Measurements from ENCODE around the gene TRAPPC3L.

The TRAPPC3L gene

DNA sequence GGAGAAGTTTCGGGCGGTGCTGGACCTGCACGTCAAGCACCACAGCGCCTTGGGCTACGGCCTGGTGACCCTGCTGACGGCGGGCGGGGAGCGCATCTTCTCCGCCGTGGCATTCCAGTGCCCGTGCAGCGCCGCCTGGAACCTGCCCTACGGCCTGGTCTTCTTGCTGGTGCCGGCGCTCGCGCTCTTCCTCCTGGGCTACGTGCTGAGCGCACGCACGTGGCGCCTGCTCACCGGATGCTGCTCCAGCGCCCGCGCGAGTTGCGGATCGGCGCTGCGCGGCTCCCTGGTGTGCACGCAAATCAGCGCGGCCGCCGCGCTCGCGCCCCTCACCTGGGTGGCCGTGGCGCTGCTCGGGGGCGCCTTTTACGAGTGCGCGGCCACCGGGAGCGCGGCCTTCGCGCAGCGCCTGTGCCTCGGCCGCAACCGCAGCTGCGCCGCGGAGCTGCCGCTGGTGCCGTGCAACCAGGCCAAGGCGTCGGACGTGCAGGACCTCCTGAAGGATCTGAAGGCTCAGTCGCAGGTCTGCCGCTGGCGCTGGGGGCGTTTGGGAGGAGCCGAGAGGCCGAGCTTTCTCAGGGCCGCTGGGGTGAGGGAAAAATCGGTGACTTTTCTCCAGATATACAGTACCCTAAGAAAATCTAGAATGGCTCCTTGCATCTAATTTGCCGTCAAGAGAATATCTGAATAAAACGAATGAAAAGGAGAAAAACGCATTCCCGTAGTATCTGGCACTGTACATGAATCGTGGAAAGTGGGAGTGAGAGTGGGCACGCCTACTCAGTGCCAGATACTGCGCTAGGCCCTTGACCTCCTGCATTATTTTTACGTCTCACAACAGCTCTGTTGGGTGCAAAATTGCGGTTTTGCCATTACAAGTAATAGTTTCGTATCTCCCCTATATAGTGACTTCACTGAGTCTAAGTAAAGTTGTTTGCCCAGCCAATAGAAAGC is 83.3 kb downstream of the TRAPPC3L start:
- DNase-seq, result peak; percentile 18

DNA sequence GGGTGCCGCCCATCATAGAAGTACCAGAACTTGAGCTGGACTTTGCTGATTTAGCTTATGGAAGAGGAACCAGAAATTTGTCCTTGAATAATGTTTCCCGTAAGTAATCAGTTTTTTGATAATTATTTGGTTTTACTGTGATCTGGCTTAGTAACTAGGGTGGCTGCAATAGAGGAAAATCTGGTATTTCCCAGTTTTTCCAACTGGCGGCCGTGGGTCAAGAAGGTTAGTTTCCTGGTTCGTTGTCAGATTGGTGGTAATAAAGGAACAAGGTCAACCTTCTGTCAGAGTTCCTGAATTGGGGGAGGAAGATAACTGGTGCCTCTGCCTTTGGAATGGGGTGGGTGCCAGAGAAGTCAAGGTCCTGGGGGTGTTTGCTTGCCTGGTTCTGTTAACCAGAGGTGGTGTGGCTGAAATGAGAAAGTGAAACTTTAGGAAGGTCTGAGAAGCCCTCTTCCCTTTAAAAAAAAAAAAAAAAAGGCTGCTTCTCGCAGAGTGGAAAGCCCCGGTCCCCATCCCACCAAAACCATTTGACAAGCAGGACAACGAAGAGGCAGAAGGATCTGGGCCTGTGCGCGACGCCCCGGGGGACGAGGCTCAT is 84.1 kb downstream of the TRAPPC3L start, which contains the start of gene CALHM6:
Gene CALHM6, plus strand, starts transcription at position 45 of the 601 bp plus-strand sequence. Its CDS starts 555 bp downstream, at position 600.
- no peak for DNase-seq

DNA sequence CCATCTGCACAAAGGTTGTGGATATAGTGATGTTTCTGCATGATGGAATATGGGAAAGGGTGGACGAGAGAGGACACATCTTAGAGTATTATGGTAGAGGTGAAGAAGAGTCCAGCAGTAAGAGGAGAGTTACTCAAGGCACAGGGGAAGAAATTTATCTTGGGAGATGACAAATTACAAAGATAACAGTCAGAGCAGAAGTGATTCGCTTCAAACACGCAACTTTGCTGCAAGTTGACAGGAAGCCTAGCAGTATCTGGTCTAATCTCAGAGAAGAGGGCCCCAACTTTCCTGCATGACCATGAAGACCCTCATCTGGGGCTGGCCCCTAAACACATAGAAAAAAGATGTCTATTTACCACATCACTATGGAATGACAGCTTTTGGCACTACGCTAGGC is 85.6 kb downstream of the TRAPPC3L start:
- no peak for DNase-seq

DNA sequence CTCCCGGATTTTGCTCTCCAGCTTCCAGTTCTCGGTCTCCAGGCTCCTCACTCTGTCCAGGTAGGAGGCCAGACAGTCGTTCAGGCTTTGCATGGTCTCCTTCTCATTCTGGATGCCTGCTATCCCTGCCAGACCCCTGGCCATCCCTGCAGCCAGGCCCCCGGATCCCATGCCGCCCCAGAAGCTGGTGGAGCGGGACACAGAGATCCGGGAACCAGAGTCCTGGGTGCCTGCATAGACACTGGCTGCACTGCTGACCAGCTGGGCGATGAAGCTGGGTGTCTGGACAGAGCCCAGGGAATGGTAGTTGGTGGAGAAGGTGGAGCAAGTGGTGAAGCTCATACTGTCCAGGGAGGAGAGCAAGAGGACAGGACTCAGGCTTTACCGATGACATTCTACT is 87.2 kb downstream of the TRAPPC3L start:
- no peak for DNase-seq

DNA sequence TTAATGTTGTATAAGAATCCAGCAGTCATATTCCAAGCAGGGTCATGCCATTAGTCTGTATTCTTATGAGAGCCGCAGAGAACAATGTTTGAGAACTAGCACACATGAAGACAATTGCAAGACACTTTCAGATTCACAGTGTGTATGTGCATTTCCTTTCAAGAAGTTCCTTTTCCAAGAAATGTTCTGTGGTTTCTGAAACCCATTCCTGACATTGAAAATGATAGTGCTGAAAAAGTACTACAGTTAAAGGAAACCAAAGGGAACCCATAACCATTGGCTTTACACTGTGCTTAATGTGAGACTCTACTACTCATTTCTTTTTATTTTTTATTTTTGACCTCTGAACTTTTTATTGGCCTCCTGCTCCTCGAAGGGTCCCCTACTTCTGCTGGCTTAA is 88.6 kb downstream of the TRAPPC3L start:
- DNase-seq, result no peak

DNA sequence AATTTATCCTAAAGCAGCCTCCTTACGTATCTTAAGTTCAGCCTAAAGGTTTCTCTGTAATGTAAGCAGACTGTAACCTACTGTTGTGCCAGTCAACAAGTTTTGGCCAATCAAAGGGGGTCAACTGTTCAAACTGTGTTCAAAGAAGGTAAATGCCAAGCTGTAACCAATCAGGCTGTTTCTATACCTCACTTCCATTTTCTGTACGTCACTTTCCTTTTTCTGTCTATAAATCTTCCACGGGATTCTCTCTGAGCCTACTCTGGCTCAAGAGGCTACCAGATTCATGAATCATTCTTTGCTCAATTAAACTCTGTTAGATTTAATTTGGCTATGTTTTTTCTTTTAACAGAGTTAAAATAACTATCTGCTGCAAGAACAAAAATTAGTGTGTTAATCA is 89.4 kb downstream of the TRAPPC3L start:
- DNase-seq, result no peak

DNA sequence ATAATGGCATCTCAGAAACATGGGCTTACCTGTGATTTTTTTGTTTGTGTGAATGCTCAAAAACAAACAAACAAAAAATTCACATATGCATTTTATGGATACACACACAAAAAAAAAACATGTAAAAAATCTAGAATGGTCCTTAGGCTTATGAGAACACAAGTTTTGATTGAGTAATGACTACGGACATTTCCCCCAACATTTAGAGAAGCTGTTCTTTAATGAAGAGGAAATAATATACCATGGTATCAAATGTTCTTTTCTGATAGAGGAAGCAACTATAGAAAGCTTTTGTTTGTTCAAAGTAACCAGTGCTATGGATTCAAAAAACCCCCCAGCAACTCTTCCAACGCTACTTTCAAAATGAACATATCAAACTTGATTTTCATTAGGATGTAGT is 93.0 kb downstream of the TRAPPC3L start:
- no peak for DNase-seq

DNA sequence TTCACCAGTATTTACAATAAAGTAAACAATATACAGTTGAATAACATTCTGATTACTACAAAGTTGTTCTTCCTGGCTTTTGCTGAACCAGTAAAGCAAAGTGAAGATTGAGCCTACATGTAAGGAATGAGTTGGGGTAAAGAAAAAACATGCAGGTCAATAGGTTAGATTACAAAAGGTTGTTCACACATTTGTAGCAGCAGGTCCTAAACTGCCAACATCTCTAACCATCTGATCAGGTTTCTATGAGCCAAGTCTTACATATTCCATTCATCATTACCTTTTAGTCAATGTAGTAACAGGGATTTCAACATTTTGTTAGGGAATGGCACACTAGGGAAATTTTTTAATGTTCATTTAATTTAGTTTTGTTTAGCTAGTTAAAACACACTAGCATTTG is 93.6 kb downstream of the TRAPPC3L start:
- DNase-seq, result no peak

DNA sequence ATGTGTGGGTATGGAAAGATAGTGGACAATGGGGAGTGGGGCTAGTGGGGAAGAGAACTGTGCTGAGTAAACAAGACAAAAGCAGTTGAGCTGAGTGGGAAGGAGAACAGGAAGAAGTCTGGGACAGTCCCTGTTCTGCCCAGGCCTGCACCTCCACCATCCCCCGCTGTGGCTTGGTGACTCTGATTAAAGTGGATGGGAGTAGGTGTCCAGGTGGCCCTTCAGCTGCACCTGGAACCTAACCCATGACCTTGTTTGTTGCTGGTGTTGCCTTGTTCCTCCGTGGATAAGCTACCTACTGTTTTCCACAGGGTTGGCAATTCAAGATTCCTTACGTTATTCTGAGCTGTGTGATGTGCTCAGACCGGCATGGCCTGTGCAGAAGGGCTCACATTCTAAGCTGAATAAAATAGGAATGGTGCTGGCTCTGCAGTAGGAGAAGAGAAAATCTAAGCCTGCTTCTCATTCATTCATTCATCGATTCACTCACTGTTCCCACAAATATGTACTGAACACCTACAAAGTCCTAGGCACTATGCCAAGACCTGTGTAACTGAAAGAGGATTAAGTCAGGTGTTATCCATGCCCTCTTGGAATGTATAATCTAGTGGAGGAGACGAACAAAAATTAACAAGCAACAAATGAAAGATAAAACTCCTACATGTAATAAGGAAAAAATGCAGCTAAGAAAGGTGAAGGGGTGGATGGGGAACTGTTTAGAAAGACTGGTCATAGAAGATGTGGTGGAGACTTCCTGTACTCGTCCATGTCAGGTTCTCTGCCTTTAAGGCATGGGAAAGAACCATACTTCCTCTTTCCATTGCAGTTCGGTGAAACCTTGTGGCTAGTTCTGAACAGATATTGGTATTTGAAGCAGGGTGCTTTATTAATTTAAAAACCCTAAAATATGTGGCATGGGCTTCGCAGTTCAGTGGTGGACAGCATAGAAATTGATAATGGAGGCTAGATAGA is 94.4 kb downstream of the TRAPPC3L start:
- DNase-seq, result no peak

DNA sequence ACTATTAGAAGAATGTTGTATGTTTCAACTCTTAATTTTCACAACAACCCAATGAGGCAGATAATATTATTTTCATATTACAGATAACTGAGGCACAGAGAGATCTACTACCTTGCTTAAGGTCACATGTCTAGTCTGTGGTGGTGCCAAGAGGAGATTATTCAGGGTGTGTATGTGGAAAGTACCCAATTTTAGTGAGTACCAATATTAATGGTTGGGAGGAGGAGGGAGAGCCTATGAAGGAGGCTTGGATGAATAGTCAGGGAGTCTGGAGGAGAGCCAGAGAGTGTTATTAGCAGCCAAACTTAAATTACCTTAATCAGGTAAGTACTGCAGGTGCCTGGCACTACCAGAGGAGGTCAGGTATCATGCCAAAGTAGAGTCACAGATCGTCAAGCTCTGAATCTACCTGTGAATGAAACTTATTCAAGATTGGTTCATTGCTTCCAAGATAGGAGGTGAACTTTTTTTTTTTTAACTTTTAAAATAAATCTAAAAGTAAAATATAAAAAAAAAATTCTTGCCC is 95.2 kb downstream of the TRAPPC3L start:
- no peak for DNase-seq

DNA sequence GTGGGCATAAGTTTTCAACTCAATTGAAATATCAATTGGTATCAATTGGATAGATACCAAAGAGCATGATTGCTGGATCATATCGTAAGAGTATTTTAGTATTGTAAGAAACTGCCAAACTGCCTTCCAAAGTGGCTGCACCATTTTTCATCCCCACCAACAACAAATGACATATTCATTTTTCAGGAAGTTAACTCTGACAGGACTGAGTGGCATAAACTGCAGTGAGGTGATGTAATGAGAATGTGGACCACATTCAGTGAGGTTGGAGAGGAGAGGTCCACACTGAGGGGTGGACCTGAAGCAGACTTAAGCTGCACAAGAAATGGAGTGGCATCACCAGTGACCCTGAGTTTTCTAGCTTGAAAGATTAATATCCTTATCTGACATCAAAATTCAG is 95.9 kb downstream of the TRAPPC3L start:
- DNase-seq, result no peak

DNA sequence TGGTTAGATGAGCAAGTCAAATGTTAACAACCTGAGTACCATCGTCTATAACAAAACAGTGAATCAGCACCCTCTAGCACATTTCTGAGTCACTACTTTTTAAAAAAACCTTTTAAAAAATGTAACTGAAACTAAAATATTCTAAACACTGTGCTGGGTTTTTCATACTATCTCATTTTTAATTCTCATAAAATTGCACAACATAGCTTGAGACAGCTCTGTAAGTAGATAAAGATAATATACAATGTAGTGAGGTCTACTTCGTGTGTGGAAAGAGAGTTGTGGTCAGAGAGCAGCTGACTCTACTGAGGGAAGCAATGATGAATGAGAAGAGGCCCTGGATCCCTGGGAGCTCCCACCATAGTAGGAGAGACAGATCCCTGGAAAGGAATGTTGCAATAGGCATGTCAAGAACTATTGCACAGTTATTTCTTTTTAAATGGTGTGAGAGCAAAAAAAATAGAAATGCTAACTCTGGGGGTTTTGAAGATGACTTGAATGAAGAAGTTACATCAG is 97.9 kb downstream of the TRAPPC3L start:
- no peak for DNase-seq

DNA sequence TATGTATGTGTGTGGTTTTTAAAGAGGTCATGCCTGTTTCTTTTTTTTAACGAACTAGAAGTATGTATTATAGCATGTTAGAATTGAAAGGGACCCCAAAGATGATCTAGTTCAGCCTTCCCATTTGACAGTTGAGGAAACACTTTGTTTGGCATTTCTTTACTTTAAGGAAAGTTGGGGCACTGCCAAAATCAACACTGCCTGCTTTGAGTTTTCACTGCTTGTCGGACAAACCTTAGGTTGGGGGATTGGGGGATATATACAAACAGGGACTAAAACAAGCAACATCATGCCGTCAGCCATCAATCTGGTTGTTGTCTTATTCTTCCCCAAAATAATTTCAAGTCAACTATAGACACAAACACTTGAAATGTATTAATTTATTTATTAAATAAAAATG is 98.4 kb downstream of the TRAPPC3L start:
- DNase-seq, result no peak

DNA sequence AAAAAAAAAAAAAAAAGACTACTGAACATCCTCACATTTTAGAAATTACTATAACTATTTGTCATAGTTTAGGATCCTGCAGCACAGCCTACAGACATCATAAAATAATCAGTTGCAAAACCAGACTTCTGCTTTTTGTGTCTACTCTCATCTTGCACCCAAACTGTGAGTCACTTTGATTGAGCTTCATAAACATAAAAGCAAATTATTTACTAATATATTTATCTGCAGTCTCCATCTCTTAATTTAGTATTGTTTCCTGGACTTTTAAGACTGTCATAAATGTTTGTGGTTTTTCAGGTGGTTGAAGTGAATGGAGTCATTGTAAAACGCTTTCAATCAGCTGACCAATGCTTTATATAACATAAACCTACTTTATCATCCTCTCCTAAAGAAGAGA is 99.1 kb downstream of the TRAPPC3L start:
- DNase-seq, result no peak

DNA sequence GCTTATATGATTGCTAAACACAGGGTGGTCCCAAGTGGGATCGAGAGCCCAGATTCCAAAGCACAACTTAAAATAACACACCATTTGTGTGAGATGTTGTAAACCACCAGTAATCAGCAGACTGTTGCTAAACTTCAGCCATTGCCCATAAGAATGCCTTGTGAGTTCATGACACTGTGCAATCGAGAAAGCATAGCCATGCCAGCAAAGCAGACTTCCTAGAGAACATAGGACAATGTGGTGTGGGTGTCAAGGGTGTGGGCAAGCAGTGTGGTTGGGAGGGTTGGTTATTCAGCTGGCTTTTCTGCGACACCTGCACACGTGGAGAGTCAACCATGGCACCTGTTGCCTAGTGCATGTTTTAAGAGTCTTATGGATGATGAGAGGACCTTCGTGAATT is 100.4 kb downstream of the TRAPPC3L start:
- DNase-seq, result no peak
